ENCODE results near the gene SETD7.
A peak's percentile ranks its signal among the peaks of the same experiment; 100 is the strongest.

Gene SETD7

GRCh38 chr4:139535228-139535870 is 20.7 kb downstream of the SETD7 start:
- no peak overlapping the region for H3K4me3 ChIP-seq (ENCODE audit: low read depth, low read length)
- TF ChIP-seq CTCF (IDR thresholded peaks at IDR 0.05; ENCODE audit: insufficient read depth, low read length, missing control alignments), result no peak
- ChIA-PET POLR2A (no interaction called here), CTCF (interaction anchor here (0.6 to 1.3 kb wide), 3 partner anchors 12 to 717 kb away, joined by 3 to 5 read pairs (median 3); no protein-coding TSS in a partner anchor)
- no peak for DNase-seq (ENCODE audit: low read depth, low spot score)

- no peak for DNase-seq (ENCODE audit: low read depth, low spot score)
- no peak overlapping the region for H3K4me3 ChIP-seq (ENCODE audit: low read depth, low read length)
- no peak for TF ChIP-seq CTCF (IDR thresholded peaks at IDR 0.05; ENCODE audit: insufficient read depth, low read length, missing control alignments)
- ChIA-PET POLR2A (no interaction called here), CTCF (interaction anchor here (0.7 to 1.5 kb wide), 4 partner anchors 13 to 111 kb away, joined by 3 to 5 read pairs (median 4); no protein-coding TSS in a partner anchor)
Measured at GRCh38 chr4:139534287-139534950, 21.6 kb downstream of the SETD7 start.

- no peak for DNase-seq (ENCODE audit: low read depth, low spot score)
- ChIA-PET POLR2A (no interaction called here), CTCF (interaction anchor here (1.0 to 1.6 kb wide), 3 partner anchors 23 to 112 kb away, joined by 3 to 5 read pairs (median 4); no protein-coding TSS in a partner anchor)
- H3K4me3 ChIP-seq (ENCODE audit: low read depth, low read length), result no peak overlapping the region
- no peak for TF ChIP-seq CTCF (IDR thresholded peaks at IDR 0.05; ENCODE audit: insufficient read depth, low read length, missing control alignments)
Measured at GRCh38 chr4:139533511-139533910, 22.5 kb downstream of the SETD7 start.

- POLR2A ChIA-PET, result no interaction called here
- no peak for TF ChIP-seq CTCF (IDR thresholded peaks at IDR 0.05; ENCODE audit: insufficient read depth, low read length, missing control alignments)
- CTCF ChIA-PET, result interaction anchor here (0.9 to 1.6 kb wide), 3 partner anchors 9 to 24 kb away, joined by 3 to 4 read pairs (median 3); no protein-coding TSS in a partner anchor
- no peak for DNase-seq (ENCODE audit: low read depth, low spot score)
- H3K4me3 ChIP-seq (ENCODE audit: low read depth, low read length), result no peak overlapping the region
Measured at GRCh38 chr4:139532947-139533346, 23.1 kb downstream of the SETD7 start.

- POLR2A ChIA-PET, result no interaction called here
- no peak for DNase-seq (ENCODE audit: low read depth, low spot score)
Measured at GRCh38 chr4:139530833-139531427, 25.1 kb downstream of the SETD7 start.

More at GRCh38 chr4:139530833-139531427, 25.1 kb downstream of the SETD7 start:
- no peak overlapping the region for H3K4me3 ChIP-seq (ENCODE audit: low read depth, low read length)
- peak; percentile 54 for TF ChIP-seq CTCF (IDR thresholded peaks at IDR 0.05; ENCODE audit: insufficient read depth, low read length, missing control alignments)
- CTCF ChIA-PET, result interaction anchor here (0.6 to 4.3 kb wide), 19 partner anchors 9 to 500 kb away, joined by 3 to 20 read pairs (median 4); partner anchors contain the start of gene SETD7
